ENCODE results near the gene C1orf53. TPM values are rescaled to one million over a fixed set of nuclear protein-coding genes. Genes with fewer than 3 reads are reported as not detected.

The C1orf53 gene
- total and polyA plus RNA-seq, 9 of the 15 experiments (the other 6 are each of a cell fraction or from before 2014, with no cell fraction given): 0.31 to 3.2 (median 2.3) TPM

GRCh38 chr1:197890936-197891335, 11.5 kb upstream of the C1orf53 start:
- H3K4me3 ChIP-seq: no peak overlapping the region
- in situ Hi-C loops (cut with MboI) (no loop called here), intact Hi-C loops (cut with micrococcal nuclease) (no loop called here)
- H3K9me3 ChIP-seq (replicated peaks; ENCODE audit: control insufficient read depth, insufficient read depth, low read depth, low read length): no peaks in the 10 kb centered on the region
- H4K20me1 ChIP-seq (replicated peaks; ENCODE audit: control insufficient read depth, insufficient read depth, low read length): no peaks in the 10 kb centered on the region
- 27% methylated on average over 2 of the region's 2 CpGs for WGBS (ENCODE audit: insufficient coverage, low coverage, missing lambda C conversion rate)
- H3K79me2 ChIP-seq (ENCODE audit: control insufficient read depth, insufficient read depth, low read length): no peaks in the 10 kb centered on the region
- no TSS peak for BruUV-seq (replicated peaks)
- no peaks in the 10 kb centered on the region for H3K4me1 ChIP-seq (replicated peaks in 1 of 2; ENCODE audit: control insufficient read depth in 2 of 2, insufficient read depth in 2 of 2, low read length in 2 of 2)
- H2AFZ ChIP-seq (ENCODE audit: low read depth, low read length): no peak overlapping the region
- no peaks in the 10 kb centered on the region for H3K27me3 ChIP-seq (ENCODE audit: control insufficient read depth in 2 of 2, insufficient read depth in 2 of 2, low read length in 2 of 2)
- CTCF ChIA-PET (ENCODE audit: low intra/inter-chr PET ratio): no interaction called here
- FAIRE-seq: no peak
- H3K36me3 ChIP-seq (ENCODE audit: control insufficient read depth, insufficient read depth, low read length): no peaks in the 10 kb centered on the region
- H3K4me2 ChIP-seq (ENCODE audit: insufficient read depth, low read length): no peak overlapping the region
- H3K9me1 ChIP-seq (ENCODE audit: control insufficient read depth, insufficient read depth, low read length): no peaks in the 10 kb centered on the region
- ATAC-seq: no peak
- TF ChIP-seq ZNF785 (CRISPR knock-in tag; IDR thresholded peaks at IDR 0.05) (no peak), MED1 (CRISPR knock-in tag; IDR thresholded peaks at IDR 0.05; ENCODE audit: borderline replicate concordance) (no peak), FOXA1 (IDR thresholded peaks at IDR 0.05; ENCODE audit: borderline replicate concordance) (no peak), ZBED1 (IDR thresholded peaks at IDR 0.05) (no peak)
- H3K9ac ChIP-seq (ENCODE audit: insufficient read depth in 1 of 2, low read depth in 2 of 2, low read length in 2 of 2): no peak overlapping the region
- no peak overlapping the region for H3K27ac ChIP-seq (ENCODE audit: extremely low read depth, low read depth, low read length)
- DNase-seq (ENCODE audit: extremely low read depth in 1 of 4, low spot score in 3 of 4): no peak
- POLR2A ChIA-PET: interaction anchor here (0.7 to 2.0 kb wide), 3 partner anchors 12 to 14 kb away, joined by 3 to 9 read pairs (median 3); partner anchors contain the start of gene C1orf53

GRCh38 chr1:197892684-197893083, 9.7 kb upstream of the C1orf53 start:
- no peak for FAIRE-seq
- ChIA-PET CTCF (ENCODE audit: low intra/inter-chr PET ratio) (no interaction called here), POLR2A (interaction anchor here (2.0 kb wide), 1 partner anchor 10 kb away, joined by 9 read pairs; the partner anchor contains the start of gene C1orf53)
- no peaks in the 10 kb centered on the region for H4K20me1 ChIP-seq (replicated peaks; ENCODE audit: control insufficient read depth, insufficient read depth, low read length)
- intact Hi-C loops (cut with micrococcal nuclease) (no loop called here), in situ Hi-C loops (cut with MboI) (no loop called here)
- H3K79me2 ChIP-seq (ENCODE audit: control insufficient read depth, insufficient read depth, low read length): no peaks in the 10 kb centered on the region
- no peak for DNase-seq (ENCODE audit: extremely low read depth in 1 of 4, low spot score in 3 of 4)
- no peak overlapping the region for H3K9ac ChIP-seq (ENCODE audit: insufficient read depth in 1 of 2, low read depth in 2 of 2, low read length in 2 of 2)
- no peak overlapping the region for H3K4me3 ChIP-seq
- no peaks in the 10 kb centered on the region for H3K36me3 ChIP-seq (ENCODE audit: control insufficient read depth, insufficient read depth, low read length)
- H3K27me3 ChIP-seq (ENCODE audit: control insufficient read depth in 2 of 2, insufficient read depth in 2 of 2, low read length in 2 of 2): no peaks in the 10 kb centered on the region
- no TSS peak for BruUV-seq (replicated peaks)
- no peaks in the 10 kb centered on the region for H3K9me3 ChIP-seq (replicated peaks; ENCODE audit: control insufficient read depth, insufficient read depth, low read depth, low read length)
- no peak overlapping the region for H3K4me2 ChIP-seq (ENCODE audit: insufficient read depth, low read length)
- no peak for TF ChIP-seq SRSF9 (IDR thresholded peaks at IDR 0.05; ENCODE audit: borderline replicate concordance, low read depth, low read length)
- TF ChIP-seq NR2F6 (CRISPR knock-in tag; IDR thresholded peaks at IDR 0.05): no peak
- TF ChIP-seq L3MBTL2 (IDR thresholded peaks at IDR 0.05): no peak
- no peak for TF ChIP-seq ETS2 (tag; IDR thresholded peaks at IDR 0.05; ENCODE audit: borderline replicate concordance, poor library complexity, severe bottlenecking)
- H2AFZ ChIP-seq (ENCODE audit: low read depth, low read length): no peak overlapping the region
- no peaks in the 10 kb centered on the region for H3K9me1 ChIP-seq (ENCODE audit: control insufficient read depth, insufficient read depth, low read length)
- no peak for ATAC-seq
- H3K4me1 ChIP-seq (replicated peaks in 1 of 2; ENCODE audit: control insufficient read depth in 2 of 2, insufficient read depth in 2 of 2, low read length in 2 of 2): no peaks in the 10 kb centered on the region
- no peak overlapping the region for H3K27ac ChIP-seq (ENCODE audit: extremely low read depth, low read depth, low read length)
